Hepatocyte (in vitro differentiated cells): ENCODE results near the gene MYH7B. TPM values are rescaled to one million over a fixed set of nuclear protein-coding genes. Genes with fewer than 3 reads are reported as not detected.

Source experiments
- DNase-seq: peaks from one replicate; pipeline ENCODE4 v3.0.0-alpha.2; 2016; ENCODE audit warnings: low spot score
- H2AFZ ChIP-seq: fragments of 200-600 bp; sonication (generic); 2 replicates; pipeline ENCODE4 v1.6.0; 2016; ENCODE audit warnings: antibody characterized with exemption, mild to moderate bottlenecking
- H3K27ac ChIP-seq: fragments of 200-600 bp; sonication (generic); 2 replicates; pipeline ENCODE4 v1.5.1; 2016; ENCODE audit warnings: mild to moderate bottlenecking
- H3K27me3 ChIP-seq: fragments of 200-600 bp; sonication (generic); 2 replicates; pipeline ENCODE4 v1.6.1; 2016
- H3K36me3 ChIP-seq: fragments of 200-600 bp; sonication (generic); replicated peaks from 2 replicates; pipeline ENCODE4 v1.5.1; 2016; ENCODE audit warnings: low read depth; ENCODE audit not compliant: insufficient read depth
- H3K4me1 ChIP-seq: fragments of 200-600 bp; sonication (generic); 2 replicates; pipeline ENCODE4 v1.5.1; 2016; ENCODE audit warnings: mild to moderate bottlenecking, moderate library complexity; ENCODE audit not compliant: insufficient read depth
- H3K4me2 ChIP-seq: fragments of 200-600 bp; sonication (generic); 2 replicates; pipeline ENCODE4 v1.6.0; 2016
- H3K4me3 ChIP-seq: fragments of 200-600 bp; sonication (generic); 2 replicates; pipeline ENCODE4 v1.5.1; 2016; ENCODE audit warnings: mild to moderate bottlenecking
- H3K79me2 ChIP-seq: fragments of 200-600 bp; sonication (generic); 2 replicates; pipeline ENCODE4 v1.6.0; 2017; ENCODE audit warnings: mild to moderate bottlenecking
- H3K9me2 ChIP-seq: fragments of 200-600 bp; sonication (generic); replicated peaks from 2 replicates; pipeline ENCODE4 v1.6.0; 2017; ENCODE audit warnings: mild to moderate bottlenecking; ENCODE audit not compliant: insufficient read depth
- H3K9me3 ChIP-seq: fragments of 200-600 bp; sonication (generic); 2 replicates; pipeline ENCODE4 v1.5.1; 2016; ENCODE audit warnings: low read depth, mild to moderate bottlenecking
- H4K20me1 ChIP-seq: fragments of 200-600 bp; sonication (generic); 2 replicates; pipeline ENCODE4 v1.6.0; 2016; ENCODE audit warnings: mild to moderate bottlenecking; ENCODE audit not compliant: insufficient read depth, poor library complexity, severe bottlenecking
- EZH2 ChIP-seq: fragments of 200-600 bp; sonication (generic); IDR thresholded peaks from 2 replicates; pipeline ENCODE4 v1.6.1; 2016; ENCODE audit warnings: antibody characterized with exemption, mild to moderate bottlenecking, borderline replicate concordance
- EZH2phosphoT487 ChIP-seq: fragments of 200-600 bp; sonication (generic); IDR thresholded peaks from one replicate; pipeline ENCODE4 v1.6.1; 2018; ENCODE audit warnings: antibody characterized with exemption, mild to moderate bottlenecking, low read depth, moderate library complexity; ENCODE audit not compliant: unreplicated experiment, severe bottlenecking
- whole genome bisulfite sequencing: methylation state at CpG from one replicate; pipeline ENCODE4 v1.1.6; 2016; ENCODE audit warnings: low lambda C conversion rate; ENCODE audit errors: missing lambda C conversion rate; 5-methylcytosine and 5-hydroxymethylcytosine counted together
- polyA plus RNA-seq: library from polyadenylated mRNA; unstranded; fragments of >200 nt; fragmentation: Nextera tagmentation; extraction: Ambion mirVana; gene quantifications from 2 replicates; pipeline ENCODE4 v1.2.1, GENCODE V29; 2016
- total RNA-seq: library from RNA; depleted of rRNA; stranded (reverse); fragments of >200 nt; gene quantifications from 2 replicates; pipeline ENCODE4 v1.2.3, GENCODE V29; 2014
- TF ChIP-seq, protein P1 (sequence below): fragments of 200-600 bp; sonication (generic); IDR thresholded peaks from 2 replicates; pipeline ENCODE4 v1.5.1; 2016; ENCODE audit warnings: antibody characterized with exemption, mild to moderate bottlenecking; ENCODE audit not compliant: poor library complexity

The MYH7B gene
- total and polyA plus RNA-seq, 2 experiments from 2014 or later = 0.07 to 0.42 TPM

DNA sequence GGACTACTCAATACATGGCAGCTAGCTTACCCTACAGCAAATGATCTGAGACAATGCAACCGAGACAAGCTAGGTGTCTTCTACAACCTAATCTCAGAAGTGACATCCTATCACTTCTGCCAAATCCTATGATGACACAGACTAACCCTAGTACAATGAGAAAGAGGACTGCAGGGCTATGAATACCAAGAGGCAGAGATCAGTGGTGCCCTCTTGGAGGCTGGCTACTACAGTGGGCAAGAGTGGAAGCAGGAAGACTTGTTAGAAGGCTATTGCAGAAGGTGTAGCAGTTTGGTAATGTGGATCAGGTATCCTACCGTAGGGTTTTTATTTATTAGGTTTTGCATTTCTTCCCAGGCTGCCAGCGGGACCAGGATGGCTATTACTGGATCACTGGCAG, 30.3 kb upstream of the MYH7B start:
- no peaks in the 10 kb centered on the region for H3K79me2 ChIP-seq
- no peaks in the 10 kb centered on the region for H3K9me2 ChIP-seq
- H4K20me1 ChIP-seq = no peaks in the 10 kb centered on the region
- no peak for DNase-seq
- H3K9me3 ChIP-seq = no peaks in the 10 kb centered on the region
- 95% methylated on average over 3 of the region's 3 CpGs for WGBS
- H2AFZ ChIP-seq = no peak overlapping the region
- H3K36me3 ChIP-seq = no peaks in the 10 kb centered on the region
- TF ChIP-seq EZH2phosphoT487 (no peak), EZH2 (no peak)
- TF ChIP-seq, protein P1, sequence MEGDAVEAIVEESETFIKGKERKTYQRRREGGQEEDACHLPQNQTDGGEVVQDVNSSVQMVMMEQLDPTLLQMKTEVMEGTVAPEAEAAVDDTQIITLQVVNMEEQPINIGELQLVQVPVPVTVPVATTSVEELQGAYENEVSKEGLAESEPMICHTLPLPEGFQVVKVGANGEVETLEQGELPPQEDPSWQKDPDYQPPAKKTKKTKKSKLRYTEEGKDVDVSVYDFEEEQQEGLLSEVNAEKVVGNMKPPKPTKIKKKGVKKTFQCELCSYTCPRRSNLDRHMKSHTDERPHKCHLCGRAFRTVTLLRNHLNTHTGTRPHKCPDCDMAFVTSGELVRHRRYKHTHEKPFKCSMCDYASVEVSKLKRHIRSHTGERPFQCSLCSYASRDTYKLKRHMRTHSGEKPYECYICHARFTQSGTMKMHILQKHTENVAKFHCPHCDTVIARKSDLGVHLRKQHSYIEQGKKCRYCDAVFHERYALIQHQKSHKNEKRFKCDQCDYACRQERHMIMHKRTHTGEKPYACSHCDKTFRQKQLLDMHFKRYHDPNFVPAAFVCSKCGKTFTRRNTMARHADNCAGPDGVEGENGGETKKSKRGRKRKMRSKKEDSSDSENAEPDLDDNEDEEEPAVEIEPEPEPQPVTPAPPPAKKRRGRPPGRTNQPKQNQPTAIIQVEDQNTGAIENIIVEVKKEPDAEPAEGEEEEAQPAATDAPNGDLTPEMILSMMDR = no peak
- no peak overlapping the region for H3K4me2 ChIP-seq
- no peaks in the 10 kb centered on the region for H3K4me1 ChIP-seq
- H3K27ac ChIP-seq = no peak overlapping the region
- no peak overlapping the region for H3K4me3 ChIP-seq
- H3K27me3 ChIP-seq = no peaks in the 10 kb centered on the region

DNA sequence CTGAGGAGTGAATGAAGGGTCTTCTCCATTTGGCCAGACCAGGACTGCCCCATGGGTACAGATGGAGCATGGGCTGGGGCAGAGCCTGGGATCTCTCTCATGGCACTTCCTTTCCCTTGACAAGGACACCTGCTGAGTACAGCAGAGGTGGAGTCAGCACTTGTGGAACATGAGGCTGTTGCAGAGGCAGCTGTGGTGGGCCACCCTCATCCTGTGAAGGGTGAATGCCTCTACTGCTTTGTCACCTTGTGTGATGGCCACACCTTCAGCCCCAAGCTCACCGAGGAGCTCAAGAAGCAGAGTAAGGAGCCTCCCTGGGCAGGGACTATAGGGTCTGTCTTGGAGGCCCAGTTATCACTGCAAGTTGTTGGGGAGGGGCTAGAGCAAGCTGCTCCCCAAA, 29.7 kb upstream of the MYH7B start:
- no peak overlapping the region for H3K27ac ChIP-seq
- no peaks in the 10 kb centered on the region for H3K36me3 ChIP-seq
- no peaks in the 10 kb centered on the region for H3K9me2 ChIP-seq
- H3K4me1 ChIP-seq = no peaks in the 10 kb centered on the region
- no peak overlapping the region for H3K4me3 ChIP-seq
- no peaks in the 10 kb centered on the region for H3K79me2 ChIP-seq
- DNase-seq = no peak
- TF ChIP-seq EZH2phosphoT487 = no peak
- TF ChIP-seq, protein P1 = no peak
- TF ChIP-seq EZH2 = no peak
- 88% methylated on average over 1 of the region's 1 CpG for WGBS
- no peak overlapping the region for H2AFZ ChIP-seq
- no peak overlapping the region for H3K4me2 ChIP-seq
- H3K9me3 ChIP-seq = no peaks in the 10 kb centered on the region
- no peaks in the 10 kb centered on the region for H3K27me3 ChIP-seq
- H4K20me1 ChIP-seq = no peaks in the 10 kb centered on the region

DNA sequence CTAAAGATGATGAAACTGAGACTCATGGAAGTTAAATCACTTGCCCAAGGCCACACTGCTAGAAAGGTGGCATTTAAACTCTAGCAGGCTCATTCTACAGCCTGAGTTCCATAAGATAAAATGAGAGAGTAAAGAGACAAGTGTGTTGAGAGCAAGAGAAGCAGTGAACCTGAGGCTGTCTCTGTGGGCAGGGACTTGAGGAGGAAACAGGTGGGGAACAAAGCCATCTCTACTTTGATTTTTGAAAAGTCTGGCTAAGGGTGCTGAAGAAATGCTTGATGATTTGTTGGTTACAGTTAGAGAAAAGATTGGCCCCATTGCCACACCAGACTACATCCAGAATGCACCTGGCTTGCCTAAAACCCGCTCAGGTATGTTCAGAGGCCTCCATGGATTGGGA, 29.1 kb upstream of the MYH7B start:
- Histone ChIP-seq H3K4me1 (no peaks in the 10 kb centered on the region), H3K36me3 (no peaks in the 10 kb centered on the region), H4K20me1 (no peaks in the 10 kb centered on the region), H3K27me3 (no peaks in the 10 kb centered on the region), H3K27ac (no peak overlapping the region), H3K4me2 (no peak overlapping the region), H3K79me2 (no peaks in the 10 kb centered on the region), H3K9me3 (no peaks in the 10 kb centered on the region), H2AFZ (no peak overlapping the region), H3K9me2 (no peaks in the 10 kb centered on the region), H3K4me3 (no peak overlapping the region)
- TF ChIP-seq, protein P1 = no peak
- TF ChIP-seq EZH2 = no peak
- no peak for TF ChIP-seq EZH2phosphoT487
- DNase-seq = no peak
- WGBS = 100% methylated on average over 1 of the region's 1 CpG

DNA sequence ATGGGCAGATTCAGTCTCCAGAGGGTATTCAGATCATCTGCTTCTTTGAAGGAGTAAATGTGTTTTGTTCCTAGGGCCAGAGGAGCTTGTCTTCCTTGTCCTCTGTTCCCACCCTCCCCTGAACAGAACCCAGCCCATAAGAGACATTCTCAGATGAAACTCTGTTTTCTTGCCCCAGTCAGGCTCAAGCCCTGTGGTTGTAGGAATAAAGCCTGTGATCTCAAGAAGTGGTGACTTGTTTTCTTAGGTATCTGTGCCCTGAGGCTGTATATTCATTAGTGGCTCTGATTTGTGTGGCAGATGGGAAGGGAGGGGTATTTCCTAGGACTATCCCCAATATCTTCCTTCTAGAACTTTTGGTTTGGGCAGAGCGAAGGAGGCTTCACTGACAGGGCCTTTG, 27.9 kb upstream of the MYH7B start:
- no peak for DNase-seq
- no peak overlapping the region for H3K27ac ChIP-seq
- H3K79me2 ChIP-seq = no peaks in the 10 kb centered on the region
- no peaks in the 10 kb centered on the region for H3K9me2 ChIP-seq
- H3K4me3 ChIP-seq = no peak overlapping the region
- no peaks in the 10 kb centered on the region for H3K27me3 ChIP-seq
- H2AFZ ChIP-seq = no peak overlapping the region
- H3K4me2 ChIP-seq = no peak overlapping the region
- TF ChIP-seq, protein P1 = no peak
- TF ChIP-seq EZH2 = no peak
- TF ChIP-seq EZH2phosphoT487 = no peak
- 96% methylated on average over 1 of the region's 1 CpG for WGBS
- H3K9me3 ChIP-seq = no peaks in the 10 kb centered on the region
- H3K36me3 ChIP-seq = no peaks in the 10 kb centered on the region
- H4K20me1 ChIP-seq = no peaks in the 10 kb centered on the region
- no peaks in the 10 kb centered on the region for H3K4me1 ChIP-seq
